ENCODE results near the gene KCNA10.

The KCNA10 gene

GRCh38 chr1:110519125-110519810 is at the start of gene KCNA10:
KCNA10 (minus strand) TSS chr1:110519175; CDS start chr1:110518787, 388 bp downstream.
- no peak within 1 kb of the TSS for H3K27ac ChIP-seq (ENCODE audit: low read depth, low read length)
- no peak within 1 kb of the TSS for H3K4me3 ChIP-seq (ENCODE audit: low read depth in 1 of 2, low read length in 2 of 2)
- peaks cover 0 to 5% of the 10 kb centered on the region in 2 donors for H3K27me3 ChIP-seq (ENCODE audit: control insufficient read depth in 1 of 2, insufficient read depth in 2 of 2, low read length in 2 of 2)
- no peak within 1 kb of the TSS for H3K9ac ChIP-seq (ENCODE audit: low read depth in 1 of 2, low read length in 2 of 2)
- H3K36me3 ChIP-seq (ENCODE audit: control insufficient read depth in 1 of 2, insufficient read depth in 2 of 2, low read length in 2 of 2) = no peaks in the 10 kb centered on the region
- H3K4me1 ChIP-seq (ENCODE audit: control insufficient read depth in 1 of 2, insufficient read depth in 2 of 2, low read length in 2 of 2) = peaks cover 0 to 13% of the 10 kb centered on the region in 2 donors
- H3K9me3 ChIP-seq (ENCODE audit: control insufficient read depth in 1 of 2, low read length in 2 of 2) = no peaks in the 10 kb centered on the region

DNA sequence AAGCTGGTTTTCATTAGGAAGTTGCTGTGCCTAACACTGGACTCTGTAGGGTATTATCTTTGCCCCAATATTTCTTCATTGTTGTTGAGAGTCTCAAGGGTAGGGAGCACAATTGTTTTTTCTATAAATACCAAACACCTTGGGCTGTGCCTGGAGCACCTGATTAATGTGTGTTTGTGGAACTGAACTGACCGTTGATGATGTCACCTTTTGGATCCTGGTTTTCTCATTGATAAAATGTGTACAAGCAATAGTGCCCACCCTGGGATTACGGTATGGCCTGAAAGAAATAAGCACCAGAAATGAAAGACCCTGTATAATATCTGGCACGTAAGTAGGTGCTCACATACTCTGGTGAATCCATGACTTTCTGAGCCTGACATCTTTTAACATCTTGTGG is 47.9 kb upstream of the KCNA10 start:
- Histone ChIP-seq H3K4me1 (ENCODE audit: control insufficient read depth in 1 of 2, insufficient read depth in 2 of 2, low read length in 2 of 2) (no peaks in the 10 kb centered on the region), H3K9me3 (ENCODE audit: control insufficient read depth in 1 of 2, low read length in 2 of 2) (no peaks in the 10 kb centered on the region), H3K27me3 (ENCODE audit: control insufficient read depth in 1 of 2, insufficient read depth in 2 of 2, low read length in 2 of 2) (peaks cover 0 to 10% of the 10 kb centered on the region in 2 donors), H3K27ac (ENCODE audit: low read depth, low read length) (no peak overlapping the region), H3K36me3 (ENCODE audit: control insufficient read depth in 1 of 2, insufficient read depth in 2 of 2, low read length in 2 of 2) (no peaks in the 10 kb centered on the region), H3K9ac (ENCODE audit: low read depth in 1 of 2, low read length in 2 of 2) (no peak overlapping the region), H3K4me3 (ENCODE audit: low read depth in 1 of 2, low read length in 2 of 2) (no peak overlapping the region)

- Histone ChIP-seq H3K36me3 (ENCODE audit: control insufficient read depth in 1 of 2, insufficient read depth in 2 of 2, low read length in 2 of 2) (no peaks in the 10 kb centered on the region), H3K27ac (ENCODE audit: low read depth, low read length) (no peak overlapping the region)
These were observed 46.6 kb upstream of the KCNA10 start for GRCh38 chr1:110565565-110565964.

DNA sequence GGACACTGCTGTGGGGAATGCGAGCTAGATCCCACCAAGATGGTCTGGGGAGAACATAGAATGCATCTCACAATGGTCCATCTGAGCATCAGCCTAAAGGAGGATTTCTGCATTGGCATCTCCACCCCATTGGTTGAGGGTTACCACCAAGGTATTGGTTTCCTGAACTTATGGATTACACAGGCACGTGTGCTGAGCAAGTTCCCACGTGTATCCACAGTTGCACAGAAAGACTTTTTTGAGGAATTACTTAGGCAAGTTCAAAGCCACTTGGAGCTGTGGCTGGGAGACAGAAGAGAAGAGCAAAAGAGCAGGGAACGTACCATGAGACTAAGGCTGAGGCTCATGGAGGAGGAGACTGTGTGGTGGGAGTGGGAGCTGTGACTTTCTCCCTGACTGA is 44.1 kb upstream of the KCNA10 start:
- Histone ChIP-seq H3K9me3 (ENCODE audit: control insufficient read depth in 1 of 2, low read length in 2 of 2) (no peaks in the 10 kb centered on the region), H3K9ac (ENCODE audit: low read depth in 1 of 2, low read length in 2 of 2) (no peak overlapping the region), H3K36me3 (ENCODE audit: control insufficient read depth in 1 of 2, insufficient read depth in 2 of 2, low read length in 2 of 2) (no peaks in the 10 kb centered on the region), H3K27me3 (ENCODE audit: control insufficient read depth in 1 of 2, insufficient read depth in 2 of 2, low read length in 2 of 2) (peaks cover 0 to 12% of the 10 kb centered on the region in 2 donors), H3K27ac (ENCODE audit: low read depth, low read length) (no peak overlapping the region), H3K4me3 (ENCODE audit: low read depth in 1 of 2, low read length in 2 of 2) (no peak overlapping the region), H3K4me1 (ENCODE audit: control insufficient read depth in 1 of 2, insufficient read depth in 2 of 2, low read length in 2 of 2) (no peaks in the 10 kb centered on the region)

More at GRCh38 chr1:110565565-110565964, 46.6 kb upstream of the KCNA10 start:
- no peak overlapping the region for H3K4me3 ChIP-seq (ENCODE audit: low read depth in 1 of 2, low read length in 2 of 2)
- no peaks in the 10 kb centered on the region for H3K9me3 ChIP-seq (ENCODE audit: control insufficient read depth in 1 of 2, low read length in 2 of 2)
- H3K27me3 ChIP-seq (ENCODE audit: control insufficient read depth in 1 of 2, insufficient read depth in 2 of 2, low read length in 2 of 2) = peaks cover 0 to 11% of the 10 kb centered on the region in 2 donors
- H3K4me1 ChIP-seq (ENCODE audit: control insufficient read depth in 1 of 2, insufficient read depth in 2 of 2, low read length in 2 of 2) = no peaks in the 10 kb centered on the region
- H3K9ac ChIP-seq (ENCODE audit: low read depth in 1 of 2, low read length in 2 of 2) = no peak overlapping the region

DNA sequence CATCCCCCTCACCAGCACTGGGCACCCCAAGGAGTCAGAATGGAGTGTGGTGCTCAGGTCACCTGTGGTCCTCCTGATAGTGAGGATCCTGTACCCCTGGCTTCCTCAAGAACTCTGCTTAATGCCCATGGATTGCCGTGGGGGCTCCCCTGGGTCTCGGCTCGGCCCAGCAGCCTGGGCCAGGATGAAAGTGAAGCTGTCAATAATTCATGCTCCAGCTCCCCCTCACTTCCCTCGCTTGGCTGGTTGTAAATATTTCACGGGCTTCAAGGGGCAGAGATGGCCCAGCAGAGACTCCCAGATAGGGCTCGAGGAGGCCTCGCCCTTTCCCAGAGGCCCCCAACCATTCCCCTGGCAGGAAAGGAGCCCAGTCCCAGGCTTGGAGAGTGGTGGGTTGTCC is 42.6 kb upstream of the KCNA10 start:
- peaks cover 6 to 14% of the 10 kb centered on the region in 2 donors for H3K27me3 ChIP-seq (ENCODE audit: control insufficient read depth in 1 of 2, insufficient read depth in 2 of 2, low read length in 2 of 2)

DNA sequence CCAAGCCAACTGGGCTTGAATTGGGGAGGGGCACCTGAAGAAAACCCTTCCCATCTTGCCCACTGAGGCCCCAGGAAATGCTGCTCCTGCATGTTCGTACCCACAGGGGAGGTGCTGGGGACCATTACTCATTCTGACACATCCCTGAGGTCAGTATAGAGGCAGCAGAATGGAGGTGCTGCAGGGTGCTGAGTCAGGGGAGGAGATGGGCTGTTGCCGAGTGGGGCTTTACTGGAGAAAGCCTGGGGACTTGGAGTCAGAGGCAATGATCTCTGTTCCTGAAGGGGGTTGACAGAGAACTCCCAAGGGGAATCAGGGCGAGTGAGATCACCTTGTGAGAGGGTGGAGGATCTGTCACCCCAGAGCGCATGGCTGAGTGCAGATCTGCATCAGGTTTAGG is 40.2 kb upstream of the KCNA10 start:
- Histone ChIP-seq H3K4me1 (ENCODE audit: control insufficient read depth in 1 of 2, insufficient read depth in 2 of 2, low read length in 2 of 2) (peaks cover 0 to 4% of the 10 kb centered on the region in 2 donors), H3K4me3 (ENCODE audit: low read depth in 1 of 2, low read length in 2 of 2) (no peak overlapping the region), H3K27me3 (ENCODE audit: control insufficient read depth in 1 of 2, insufficient read depth in 2 of 2, low read length in 2 of 2) (peaks cover 21 to 26% of the 10 kb centered on the region in 2 donors), H3K9ac (ENCODE audit: low read depth in 1 of 2, low read length in 2 of 2) (no peak overlapping the region), H3K36me3 (ENCODE audit: control insufficient read depth in 1 of 2, insufficient read depth in 2 of 2, low read length in 2 of 2) (no peaks in the 10 kb centered on the region), H3K9me3 (ENCODE audit: control insufficient read depth in 1 of 2, low read length in 2 of 2) (no peaks in the 10 kb centered on the region), H3K27ac (ENCODE audit: low read depth, low read length) (no peak overlapping the region)

More for the DNA sequence above, 42.6 kb upstream of the KCNA10 start:
- no peak overlapping the region for H3K27ac ChIP-seq (ENCODE audit: low read depth, low read length)
- no peaks in the 10 kb centered on the region for H3K4me1 ChIP-seq (ENCODE audit: control insufficient read depth in 1 of 2, insufficient read depth in 2 of 2, low read length in 2 of 2)
- no peak overlapping the region for H3K9ac ChIP-seq (ENCODE audit: low read depth in 1 of 2, low read length in 2 of 2)
- no peaks in the 10 kb centered on the region for H3K9me3 ChIP-seq (ENCODE audit: control insufficient read depth in 1 of 2, low read length in 2 of 2)
- H3K36me3 ChIP-seq (ENCODE audit: control insufficient read depth in 1 of 2, insufficient read depth in 2 of 2, low read length in 2 of 2) = no peaks in the 10 kb centered on the region
- H3K4me3 ChIP-seq (ENCODE audit: low read depth in 1 of 2, low read length in 2 of 2) = no peak overlapping the region

DNA sequence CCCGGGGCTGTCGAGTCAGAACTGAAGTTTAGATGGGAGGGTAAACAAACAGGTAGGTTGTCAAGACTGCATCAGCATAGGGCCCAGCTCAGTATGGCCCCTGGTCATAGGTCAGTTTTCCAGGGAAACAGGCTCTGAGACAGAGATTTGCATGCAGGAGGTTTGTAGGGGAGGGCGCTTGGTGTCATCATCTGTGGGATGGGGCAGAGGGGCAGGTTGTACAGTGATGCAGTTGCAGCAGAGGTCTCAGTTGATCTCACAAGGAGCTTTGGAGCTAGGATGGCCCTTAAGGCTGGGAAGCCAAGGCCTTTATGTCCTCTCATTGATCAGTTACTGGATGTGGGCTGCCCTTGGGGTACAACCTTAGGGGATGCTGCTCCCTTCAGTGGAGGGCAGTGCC is 38.5 kb upstream of the KCNA10 start:
- Histone ChIP-seq H3K4me1 (ENCODE audit: control insufficient read depth in 1 of 2, insufficient read depth in 2 of 2, low read length in 2 of 2) (peaks cover 0 to 4% of the 10 kb centered on the region in 2 donors), H3K27ac (ENCODE audit: low read depth, low read length) (no peak overlapping the region), H3K27me3 (ENCODE audit: control insufficient read depth in 1 of 2, insufficient read depth in 2 of 2, low read length in 2 of 2) (peaks cover 24 to 29% of the 10 kb centered on the region in 2 donors), H3K9ac (ENCODE audit: low read depth in 1 of 2, low read length in 2 of 2) (no peak overlapping the region), H3K36me3 (ENCODE audit: control insufficient read depth in 1 of 2, insufficient read depth in 2 of 2, low read length in 2 of 2) (no peaks in the 10 kb centered on the region), H3K4me3 (ENCODE audit: low read depth in 1 of 2, low read length in 2 of 2) (no peak overlapping the region), H3K9me3 (ENCODE audit: control insufficient read depth in 1 of 2, low read length in 2 of 2) (no peaks in the 10 kb centered on the region)

DNA sequence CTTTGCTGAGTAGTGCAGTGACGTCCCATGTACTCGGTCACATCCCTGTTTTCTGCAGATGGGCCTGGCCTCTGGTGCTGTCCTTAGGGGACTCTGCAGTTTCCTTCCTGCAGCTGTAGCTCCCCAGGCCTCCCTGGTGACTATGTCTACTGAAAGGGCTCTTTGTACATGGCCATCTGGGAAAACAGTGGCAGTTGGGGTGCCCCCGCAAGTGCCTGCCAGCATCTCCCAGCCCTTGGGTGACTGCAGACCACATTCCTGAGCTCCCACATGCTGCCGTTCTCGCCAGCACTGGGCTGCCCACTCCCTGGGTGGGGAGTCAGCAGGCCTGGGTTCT is 37.5 kb upstream of the KCNA10 start:
- Histone ChIP-seq H3K36me3 (ENCODE audit: control insufficient read depth in 1 of 2, insufficient read depth in 2 of 2, low read length in 2 of 2) (no peaks in the 10 kb centered on the region), H3K9me3 (ENCODE audit: control insufficient read depth in 1 of 2, low read length in 2 of 2) (no peaks in the 10 kb centered on the region), H3K9ac (ENCODE audit: low read depth in 1 of 2, low read length in 2 of 2) (no peak overlapping the region), H3K27me3 (ENCODE audit: control insufficient read depth in 1 of 2, insufficient read depth in 2 of 2, low read length in 2 of 2) (peaks cover 24 to 31% of the 10 kb centered on the region in 2 donors), H3K4me1 (ENCODE audit: control insufficient read depth in 1 of 2, insufficient read depth in 2 of 2, low read length in 2 of 2) (peaks cover 0 to 4% of the 10 kb centered on the region in 2 donors), H3K27ac (ENCODE audit: low read depth, low read length) (no peak overlapping the region), H3K4me3 (ENCODE audit: low read depth in 1 of 2, low read length in 2 of 2) (no peak overlapping the region)

GRCh38 chr1:110555807-110556470 is 37.0 kb upstream of the KCNA10 start:
- no peaks in the 10 kb centered on the region for H3K36me3 ChIP-seq (ENCODE audit: control insufficient read depth in 1 of 2, insufficient read depth in 2 of 2, low read length in 2 of 2)
- H3K4me1 ChIP-seq (ENCODE audit: control insufficient read depth in 1 of 2, insufficient read depth in 2 of 2, low read length in 2 of 2) = peaks cover 0 to 4% of the 10 kb centered on the region in 2 donors
- H3K27ac ChIP-seq (ENCODE audit: low read depth, low read length) = no peak overlapping the region
- H3K4me3 ChIP-seq (ENCODE audit: low read depth in 1 of 2, low read length in 2 of 2) = peak overlapping the region; percentile 36 to 53
- no peaks in the 10 kb centered on the region for H3K9me3 ChIP-seq (ENCODE audit: control insufficient read depth in 1 of 2, low read length in 2 of 2)
- no peak overlapping the region for H3K9ac ChIP-seq (ENCODE audit: low read depth in 1 of 2, low read length in 2 of 2)
- H3K27me3 ChIP-seq (ENCODE audit: control insufficient read depth in 1 of 2, insufficient read depth in 2 of 2, low read length in 2 of 2) = peaks cover 24 to 31% of the 10 kb centered on the region in 2 donors

DNA sequence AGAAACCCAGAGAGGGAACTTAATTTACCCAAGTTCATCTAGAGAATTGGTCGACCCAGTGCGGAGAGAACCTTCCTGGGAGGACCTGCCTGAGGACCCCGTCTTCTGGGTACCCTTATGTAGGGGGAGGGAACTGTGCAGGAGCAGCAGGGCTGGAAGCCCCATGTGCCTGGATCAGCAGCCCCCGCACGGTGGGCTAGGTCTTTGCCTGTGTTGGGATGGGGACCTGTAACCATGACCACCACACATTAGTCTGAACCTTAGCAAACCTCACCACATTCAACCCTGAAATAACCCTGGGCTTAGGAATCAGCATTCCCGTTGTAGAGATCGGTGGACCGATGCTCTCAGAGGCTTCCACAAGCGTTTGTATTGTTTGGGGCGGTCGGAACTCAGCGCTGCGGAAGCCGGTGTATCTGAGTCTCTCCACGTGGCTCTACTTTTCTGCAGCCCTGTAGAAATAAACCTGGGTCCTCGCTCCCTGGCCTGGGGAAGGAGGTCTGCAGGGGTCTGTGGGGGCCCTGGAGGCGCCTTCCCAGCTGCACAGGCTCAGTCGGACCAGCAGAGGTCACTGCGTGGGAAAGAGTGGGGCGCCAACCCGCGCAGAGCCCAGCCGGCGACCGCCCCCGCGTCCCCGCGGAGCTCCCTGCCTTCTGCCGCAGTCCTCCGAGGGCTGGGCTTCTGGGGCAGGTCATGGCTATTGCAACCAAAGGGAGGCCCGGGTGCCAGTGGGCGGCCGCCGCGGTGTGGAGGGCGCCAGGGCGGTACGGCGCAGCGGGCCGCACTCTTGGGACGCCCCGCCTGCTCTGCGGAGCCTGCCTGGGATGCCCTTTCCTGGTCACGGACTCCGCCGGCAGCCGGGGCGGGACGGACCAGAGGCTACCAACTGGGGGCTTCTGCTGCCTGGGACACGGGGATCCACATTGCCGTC is 36.2 kb upstream of the KCNA10 start:
- Histone ChIP-seq H3K9me3 (ENCODE audit: control insufficient read depth in 1 of 2, low read length in 2 of 2) (no peaks in the 10 kb centered on the region), H3K9ac (ENCODE audit: low read depth in 1 of 2, low read length in 2 of 2) (no peak overlapping the region), H3K4me1 (ENCODE audit: control insufficient read depth in 1 of 2, insufficient read depth in 2 of 2, low read length in 2 of 2) (peaks cover 0 to 4% of the 10 kb centered on the region in 2 donors), H3K27me3 (ENCODE audit: control insufficient read depth in 1 of 2, insufficient read depth in 2 of 2, low read length in 2 of 2) (peaks cover 24 to 37% of the 10 kb centered on the region in 2 donors), H3K27ac (ENCODE audit: low read depth, low read length) (no peak overlapping the region), H3K4me3 (ENCODE audit: low read depth in 1 of 2, low read length in 2 of 2) (peak overlapping the region; percentile 36 to 53), H3K36me3 (ENCODE audit: control insufficient read depth in 1 of 2, insufficient read depth in 2 of 2, low read length in 2 of 2) (no peaks in the 10 kb centered on the region)
